Stimulated activated CD8-positive, alpha-beta memory T cell treated with anti-CD3 and anti-CD28 coated beads, Interleukin-7, amount 100 ng/mL, for 1 hour (primary cell): ENCODE measurements around the gene CCDC134.
"Not testable (repeated sequence)": the region's sequence is repeated elsewhere in the genome, so short reads cannot be mapped to it uniquely, and the experiment has no call there.

Experiments
- DNase-seq, 2 donors: peaks; one replicate each; pipeline ENCODE4 v3.0.0-alpha.2; 2020; ENCODE audit warnings: low read depth in 2 of 2

CCDC134 gene

DNA sequence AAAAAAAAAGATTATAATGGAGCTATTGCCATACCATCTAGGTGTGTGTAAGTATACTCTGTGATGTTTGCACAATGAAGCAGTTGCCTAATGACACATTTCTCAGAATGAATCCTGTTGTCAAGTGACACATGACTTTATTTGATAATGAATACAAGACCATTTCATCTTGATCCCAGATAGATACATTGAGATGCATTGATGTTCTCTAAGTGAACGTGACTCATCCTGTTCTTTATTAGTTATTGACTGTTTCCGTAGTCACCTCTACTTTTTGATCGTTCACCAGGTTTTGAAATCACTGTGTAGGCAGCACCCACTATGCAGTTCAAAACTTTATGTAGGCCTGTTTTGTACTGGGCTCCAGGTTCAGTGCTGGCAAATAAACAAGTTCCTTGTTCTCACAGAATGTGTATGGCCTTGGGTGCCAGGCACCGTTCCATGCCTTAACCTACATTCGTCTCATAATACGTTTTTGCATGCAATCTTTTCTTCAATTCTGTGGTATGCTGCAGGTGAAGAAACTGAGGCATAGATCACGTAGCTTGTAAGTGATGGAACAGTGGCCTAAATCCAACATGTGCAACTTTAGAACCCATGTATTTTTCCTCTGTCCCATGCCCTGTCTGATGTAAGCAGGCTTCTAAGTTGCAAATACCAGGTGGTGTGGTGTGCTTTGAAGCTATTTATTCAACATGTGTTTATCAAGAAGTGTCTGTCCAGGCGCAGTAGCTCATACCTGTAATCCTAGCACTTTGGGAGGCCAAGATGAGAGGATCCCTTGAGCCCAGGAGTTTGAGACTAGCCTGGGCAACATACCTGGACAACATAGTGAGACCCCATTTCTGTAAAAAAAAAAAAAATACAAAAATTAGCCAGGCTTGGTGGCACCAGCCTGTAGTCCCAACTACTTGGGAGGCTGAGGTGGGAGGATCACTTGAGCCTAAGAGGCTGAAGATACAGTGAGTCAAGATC lies 42.8 kb downstream of the CCDC134 start:
- DNase-seq = no peak

DNA sequence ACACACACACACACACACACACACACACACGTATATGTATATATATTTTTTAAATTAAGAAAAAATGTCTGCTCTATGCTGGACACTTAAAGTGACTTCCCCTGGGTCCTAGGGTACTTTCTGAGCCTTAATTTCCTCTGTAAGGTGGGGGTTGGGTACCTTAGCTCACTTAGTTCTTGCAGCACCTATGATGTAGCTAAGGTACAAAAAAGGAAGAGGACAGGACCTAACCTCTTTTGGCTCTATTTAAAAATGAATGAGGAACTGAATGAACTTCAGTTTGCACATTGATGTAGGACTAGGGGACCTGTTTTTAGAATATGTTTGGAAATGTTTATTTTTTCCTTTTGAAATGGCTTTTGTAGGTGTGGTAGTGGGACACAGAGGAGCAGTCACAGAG lies 43.6 kb downstream of the CCDC134 start:
- DNase-seq = no peak

GRCh38 chr22:41844513-41844912 lies 44.0 kb downstream of the CCDC134 start:
- DNase-seq = no peak

DNA sequence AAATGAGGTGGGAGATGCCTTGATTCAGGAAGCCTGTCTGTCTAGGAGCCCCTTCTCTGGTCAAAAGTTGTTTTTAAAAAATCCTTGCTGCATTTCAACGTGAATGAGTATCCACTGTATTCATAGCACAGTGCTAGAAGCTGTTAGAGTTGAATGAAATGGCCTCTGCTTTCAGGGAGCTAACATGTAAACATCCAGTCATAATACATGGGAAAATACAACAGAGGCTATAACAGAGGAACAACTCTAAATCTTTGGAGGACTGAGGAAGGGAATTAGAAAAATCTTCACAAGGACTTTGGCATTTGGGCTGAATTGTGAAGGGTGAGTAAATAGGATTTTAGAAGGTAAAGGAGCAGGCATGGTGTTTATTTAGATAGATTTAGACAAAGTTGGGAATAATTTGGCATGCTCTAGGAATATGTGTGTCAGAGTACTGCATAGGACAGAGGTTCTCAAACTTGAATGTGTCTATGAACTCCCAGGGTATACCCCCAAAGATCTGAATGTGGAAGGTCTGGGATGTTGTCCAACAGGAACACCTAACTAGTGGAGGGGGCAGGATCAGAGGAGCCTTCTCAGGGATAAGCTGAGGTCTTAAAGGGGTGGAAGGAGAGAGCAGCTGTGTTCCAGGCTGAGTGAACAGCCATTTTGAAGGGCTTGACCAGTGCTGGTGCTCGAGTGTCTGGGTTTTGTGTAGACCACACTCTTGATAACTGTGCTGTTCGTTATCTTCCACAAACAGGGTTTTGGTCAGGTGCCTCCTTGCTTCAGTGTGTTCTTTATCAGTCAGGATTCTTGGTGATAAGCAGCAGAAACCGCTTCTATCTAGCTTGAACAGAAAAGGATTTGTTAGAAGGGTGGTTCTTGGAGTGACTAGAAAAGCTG lies 45.1 kb downstream of the CCDC134 start:
- no peak for DNase-seq

DNA sequence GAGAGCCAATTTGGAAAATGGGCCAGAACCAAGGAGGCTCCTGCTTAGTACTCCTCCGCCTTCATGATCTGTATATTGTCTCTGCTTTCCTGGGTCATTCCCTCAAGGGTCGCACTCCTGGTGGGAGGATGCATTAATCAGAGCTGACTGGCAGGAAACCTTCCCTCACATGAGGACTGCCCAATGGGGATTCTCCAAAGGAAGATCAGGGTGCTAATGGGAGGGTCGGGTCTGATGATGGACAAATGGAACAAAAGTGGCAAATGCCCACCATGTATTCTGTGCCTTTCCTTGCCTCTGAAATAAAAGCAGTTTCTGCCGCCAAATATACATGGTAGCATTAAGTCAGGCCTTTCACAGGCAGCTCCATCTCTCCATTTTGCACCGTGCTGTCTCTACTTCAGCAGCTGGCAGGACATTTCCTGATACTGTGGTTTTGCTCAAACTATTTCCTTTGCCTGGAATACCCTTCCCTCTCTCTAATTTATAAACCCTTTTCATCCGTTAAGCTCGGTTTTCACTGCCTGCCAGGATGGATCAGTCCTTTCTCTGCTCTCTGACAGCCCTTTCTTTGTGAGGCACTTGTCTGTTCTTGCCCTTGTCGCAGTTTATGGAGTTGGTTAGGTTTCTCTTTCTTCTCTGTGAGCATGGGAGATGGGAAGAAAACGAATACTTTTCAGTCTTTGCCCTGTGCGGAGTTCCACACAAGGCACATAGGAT lies 45.9 kb downstream of the CCDC134 start:
- DNase-seq = no peak

DNA sequence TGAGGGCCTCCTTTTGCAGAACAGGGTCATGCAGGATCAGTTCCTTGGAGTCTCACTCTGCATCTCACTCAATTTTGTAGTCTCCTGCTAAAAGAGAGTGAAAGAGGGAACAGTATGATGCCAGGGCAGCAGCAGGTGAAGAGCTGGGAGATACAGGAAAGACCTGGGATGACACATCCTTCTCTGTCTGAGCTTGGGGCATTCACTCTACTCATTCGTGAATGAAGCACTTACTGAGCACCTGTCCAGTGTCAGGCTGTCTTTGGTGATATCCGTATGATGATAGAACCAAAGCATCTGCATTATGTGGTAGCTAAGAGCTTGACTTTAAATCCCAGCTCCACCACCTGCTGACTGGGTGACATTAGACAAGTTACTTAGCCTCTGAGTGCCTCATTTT lies 46.8 kb downstream of the CCDC134 start:
- no peak for DNase-seq

DNA sequence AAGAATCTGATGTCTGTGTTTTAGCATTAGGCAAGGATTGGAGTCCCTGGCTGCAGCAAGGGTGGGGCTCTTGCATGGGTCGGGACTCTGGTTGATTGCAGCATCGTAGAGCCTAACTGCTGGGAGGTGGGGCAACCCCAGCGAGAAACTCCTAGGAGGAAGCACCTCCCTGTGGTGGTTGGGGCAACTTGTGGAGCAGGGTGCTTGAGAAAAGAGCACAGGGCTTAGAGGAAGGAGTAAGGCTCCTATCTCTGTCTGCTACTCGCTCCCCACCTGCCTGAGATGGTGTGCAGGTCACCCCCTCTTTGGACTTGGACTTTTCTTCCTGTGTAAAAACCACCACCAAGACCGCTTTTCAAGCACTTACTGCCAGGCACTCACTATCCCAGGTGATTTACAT lies 48.0 kb downstream of the CCDC134 start:
- no peak for DNase-seq

DNA sequence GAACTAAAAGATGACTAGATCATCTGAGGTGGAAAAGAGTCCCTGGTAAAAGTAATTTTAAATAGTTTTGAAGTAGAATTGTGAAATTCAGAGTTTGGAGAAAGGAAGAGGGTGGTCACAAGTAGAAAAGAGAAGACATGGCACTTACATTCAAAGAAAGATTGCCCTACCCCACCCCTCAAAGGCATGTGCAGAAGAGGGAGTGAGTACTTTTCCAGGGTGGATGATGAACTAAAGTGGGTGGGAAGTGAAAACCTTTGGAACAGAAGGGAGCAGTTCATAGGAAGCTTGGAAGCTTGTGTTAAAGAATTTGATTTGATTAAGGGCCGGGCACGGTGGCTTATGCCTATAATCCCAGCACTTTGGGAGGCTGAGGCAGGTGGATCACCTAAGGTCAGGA lies 56.0 kb downstream of the CCDC134 start:
- DNase-seq = no peak

DNA sequence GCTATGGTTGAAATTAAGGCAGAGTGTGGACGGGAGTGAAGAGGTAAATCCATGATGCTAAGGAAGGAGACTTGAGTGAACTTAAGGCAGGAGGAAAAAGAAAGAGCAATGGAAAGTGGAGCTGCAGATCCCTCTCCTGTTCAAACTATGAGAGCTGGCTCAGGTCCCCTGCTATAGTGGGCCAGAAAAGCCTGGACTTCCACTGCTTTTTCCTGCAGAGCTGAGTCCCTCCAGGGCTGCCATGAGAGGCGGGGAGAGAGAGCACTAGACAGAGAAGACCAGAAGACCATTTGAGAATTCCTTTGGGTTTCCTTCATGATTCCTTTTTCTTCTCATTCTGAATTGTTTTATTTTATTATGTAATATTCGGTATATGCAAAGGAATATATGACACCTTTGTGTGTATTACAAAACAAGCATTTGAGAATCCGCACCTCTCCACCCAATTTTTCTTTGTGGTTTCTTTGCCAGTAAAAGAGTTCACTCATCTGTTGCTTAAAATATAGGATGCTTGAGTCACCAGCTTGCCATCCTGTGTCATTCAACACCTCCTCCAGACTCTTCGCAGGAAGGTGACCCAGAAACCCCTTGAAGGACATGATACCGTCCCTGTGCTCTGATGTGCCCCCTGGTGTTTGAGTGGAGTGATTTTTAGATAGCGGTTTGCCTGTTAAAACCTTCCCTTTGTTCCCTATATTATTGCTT lies 56.8 kb downstream of the CCDC134 start:
- peak in 1 of 2 donors; percentile 44 for DNase-seq

DNA sequence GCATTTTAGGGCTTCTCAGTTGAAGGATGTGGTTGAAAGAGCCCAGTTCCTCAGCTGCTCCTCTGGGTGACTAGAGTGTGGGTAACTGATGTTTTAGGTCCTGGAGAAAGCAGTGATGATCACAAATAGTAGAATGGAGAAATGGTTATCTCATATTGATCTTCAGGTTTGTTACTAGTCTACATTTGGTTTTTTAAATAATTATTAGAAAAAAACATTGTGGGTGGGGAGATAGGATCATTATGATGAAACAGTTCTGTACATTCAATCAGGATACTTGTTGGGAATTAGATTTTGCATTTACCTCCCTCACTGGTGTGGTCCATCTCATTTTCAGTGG lies 57.4 kb downstream of the CCDC134 start:
- DNase-seq = no peak

DNA sequence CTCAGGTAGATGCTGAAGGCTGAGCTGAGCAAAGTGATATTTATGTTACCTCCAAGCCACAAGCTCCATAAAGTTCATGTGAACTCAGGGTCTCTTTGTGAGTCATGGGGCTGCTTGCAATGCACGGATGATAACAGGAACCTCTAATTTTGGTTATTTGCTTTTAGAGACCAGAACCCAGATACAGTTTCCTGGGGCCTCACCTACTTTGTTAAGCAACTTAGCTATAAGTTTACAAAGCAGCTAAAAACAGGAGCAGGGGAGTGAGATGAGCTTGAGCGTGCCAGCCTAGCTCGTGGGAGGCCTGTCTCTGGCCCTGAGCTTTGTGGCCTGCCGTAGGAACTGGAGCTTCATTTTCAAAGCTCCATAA lies 61.7 kb downstream of the CCDC134 start:
- no peak for DNase-seq

DNA sequence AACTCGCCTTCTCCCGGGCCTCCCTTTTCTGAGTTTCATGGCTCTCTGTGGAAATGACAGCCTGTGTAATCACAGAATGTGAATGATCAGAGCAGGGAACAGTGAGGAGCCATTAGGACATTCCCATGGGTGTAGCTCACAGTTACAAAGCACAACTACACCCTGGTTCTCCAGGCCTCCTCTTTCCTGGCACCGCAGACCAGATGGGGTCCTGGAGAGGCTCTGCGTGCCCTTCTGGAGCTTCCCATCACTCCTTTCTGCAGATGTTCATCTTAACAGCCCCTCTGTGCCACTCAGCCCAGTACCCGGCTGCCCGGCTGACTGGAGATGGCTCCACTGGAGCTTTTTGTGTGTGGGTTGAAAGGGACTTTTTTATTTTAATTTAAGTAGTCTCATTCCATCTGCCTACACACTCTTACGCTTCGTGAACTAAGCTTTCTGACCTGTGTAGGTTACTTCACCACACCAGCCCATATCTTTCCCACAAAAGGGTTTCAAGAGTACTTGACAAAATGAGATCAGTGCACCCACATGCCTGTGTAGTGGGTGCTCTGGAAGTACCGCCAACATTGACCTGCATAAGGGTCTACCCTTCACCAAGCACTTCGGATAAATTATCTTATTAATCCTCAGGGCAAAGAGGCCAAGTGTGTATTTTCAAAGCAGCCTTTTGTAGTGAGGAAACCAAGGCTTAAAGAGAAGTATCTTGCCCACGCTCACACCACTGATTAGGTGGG lies 62.2 kb downstream of the CCDC134 start:
- no peak for DNase-seq

DNA sequence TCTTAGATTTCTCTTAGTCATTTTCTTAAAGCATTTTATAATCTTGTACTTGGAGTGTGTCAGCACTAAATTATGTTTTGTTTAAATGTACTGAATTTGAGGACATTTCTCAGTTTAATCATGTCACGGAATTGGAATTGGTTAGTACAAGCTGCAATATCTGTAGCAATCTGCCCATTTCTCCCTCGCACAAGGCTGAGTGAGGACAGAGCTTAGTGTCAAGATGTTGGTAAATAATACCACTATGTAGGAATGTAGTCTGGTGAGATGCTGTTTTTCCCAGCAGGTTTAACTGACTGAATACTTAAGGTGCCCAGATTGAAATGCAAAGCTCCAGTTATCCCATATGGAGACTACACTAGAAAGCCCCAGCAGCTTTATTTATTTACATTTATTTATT lies 63.0 kb downstream of the CCDC134 start:
- DNase-seq = no peak

DNA sequence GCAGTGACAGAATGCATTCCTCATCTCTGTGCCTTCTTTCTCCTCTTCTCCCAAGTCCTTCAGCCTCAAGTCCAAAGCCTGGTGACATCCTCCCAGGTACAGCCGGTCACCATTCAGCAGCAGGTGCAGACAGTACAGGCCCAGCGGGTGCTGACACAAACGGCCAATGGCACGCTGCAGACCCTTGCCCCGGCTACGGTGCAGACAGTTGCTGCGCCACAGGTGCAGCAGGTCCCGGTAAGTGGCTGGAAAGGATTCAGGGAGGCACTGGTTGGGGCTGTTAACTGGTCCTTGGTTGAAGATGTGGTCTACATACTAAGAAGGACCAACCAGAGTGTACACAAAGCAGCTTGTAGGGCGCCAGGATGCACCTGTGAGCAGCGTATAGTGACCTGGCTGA lies 68.1 kb downstream of the CCDC134 start:
- DNase-seq = no peak

GRCh38 chr22:41870081-41870480 lies 69.6 kb downstream of the CCDC134 start:
- not testable (repeated sequence) for DNase-seq

DNA sequence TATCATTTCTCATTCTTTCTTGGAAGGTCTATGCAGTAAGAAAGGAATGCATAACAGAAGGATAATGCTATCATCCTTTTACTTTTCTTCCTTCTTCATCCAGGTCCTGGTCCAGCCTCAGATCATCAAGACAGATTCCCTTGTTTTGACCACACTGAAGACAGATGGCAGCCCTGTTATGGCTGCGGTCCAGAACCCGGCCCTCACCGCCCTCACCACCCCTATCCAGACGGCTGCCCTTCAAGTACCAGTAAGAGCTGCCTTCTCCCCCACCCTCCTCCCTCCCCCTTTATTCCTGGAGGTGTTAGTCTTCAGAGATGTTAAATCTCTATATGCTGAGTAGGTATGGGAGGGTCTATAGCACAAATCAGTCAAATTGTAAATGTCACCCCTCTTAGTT lies 70.3 kb downstream of the CCDC134 start:
- DNase-seq = no peak

GRCh38 chr22:41873391-41873790 lies 72.9 kb downstream of the CCDC134 start:
- no peak for DNase-seq

DNA sequence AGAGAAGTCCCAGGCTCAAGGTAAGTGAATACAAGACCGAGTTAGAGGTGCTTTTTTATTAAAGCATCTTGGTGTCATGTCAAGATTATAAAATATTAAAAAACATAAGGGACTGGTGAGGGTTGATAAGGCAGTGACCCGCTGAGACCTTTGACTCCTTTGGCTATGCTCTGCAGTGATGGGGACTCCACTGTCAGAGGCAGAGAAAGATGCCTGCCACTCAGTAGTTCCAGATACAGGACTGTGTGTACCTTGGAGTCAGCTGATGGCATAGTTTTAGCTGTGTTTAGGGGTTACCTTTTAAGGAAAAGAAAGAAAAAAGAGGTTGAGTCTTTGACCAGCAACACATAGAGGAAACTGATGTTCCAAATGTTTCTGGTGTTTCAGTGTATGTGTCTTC lies 73.6 kb downstream of the CCDC134 start:
- no peak for DNase-seq

DNA sequence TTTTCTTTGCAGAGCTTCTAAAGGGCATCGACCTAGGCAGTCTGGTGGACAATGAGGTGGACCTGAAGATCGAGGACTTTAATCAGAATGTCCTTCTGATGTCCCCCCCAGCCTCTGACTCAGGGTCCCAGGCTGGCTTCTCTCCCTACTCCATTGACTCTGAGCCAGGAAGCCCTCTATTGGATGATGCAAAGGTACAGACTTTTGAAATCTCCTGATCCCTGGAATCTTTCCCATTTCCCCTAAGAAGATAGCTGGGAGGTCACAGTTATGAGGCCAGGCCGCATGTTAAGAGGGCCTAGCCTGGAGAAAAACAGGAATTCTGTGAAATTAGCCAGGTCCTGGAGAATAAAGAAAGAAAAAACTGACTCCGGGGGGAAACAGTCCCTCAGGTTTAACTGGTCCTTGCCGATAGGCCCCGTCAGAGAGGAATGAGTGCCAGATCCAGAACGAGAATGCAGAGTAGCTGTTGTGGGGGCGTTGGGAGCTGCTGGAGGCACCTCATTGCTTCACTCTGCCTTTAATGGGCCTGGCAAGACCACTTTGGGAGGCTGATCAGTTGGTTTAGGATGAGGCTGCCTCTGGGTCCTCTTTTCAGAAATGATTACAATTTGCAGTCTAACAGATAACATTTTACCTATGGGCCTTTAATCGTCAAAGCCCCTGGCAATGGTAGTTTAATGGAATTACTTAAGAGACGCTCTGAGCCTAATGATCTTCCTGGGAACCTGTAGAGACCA lies 75.2 kb downstream of the CCDC134 start:
- DNase-seq = no peak
